ENCODE data around the gene TPD52L1.

Gene TPD52L1

GRCh38 chr6:125215252-125215819 is 61.8 kb downstream of the TPD52L1 start:
- DNase-seq, result no peak

DNA sequence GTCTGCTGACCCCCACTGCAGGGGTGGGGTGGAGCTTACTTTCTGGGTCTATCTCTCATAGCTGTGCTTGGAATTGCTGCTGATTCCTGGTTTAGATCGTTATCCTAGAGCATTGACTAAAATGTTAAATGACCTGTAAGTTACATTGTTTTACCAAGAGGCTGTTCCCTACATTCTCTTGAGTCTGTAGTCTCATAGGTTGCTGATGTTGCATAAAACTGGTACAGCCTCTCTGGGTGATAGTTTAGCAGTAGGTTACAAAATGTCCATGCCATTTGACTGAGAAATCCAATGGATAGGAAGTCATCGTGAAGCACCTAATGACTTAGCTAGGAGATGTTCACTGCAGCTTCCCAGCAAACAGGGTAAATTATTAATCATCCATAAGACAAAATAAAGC is 62.4 kb downstream of the TPD52L1 start:
- no peak for DNase-seq

DNA sequence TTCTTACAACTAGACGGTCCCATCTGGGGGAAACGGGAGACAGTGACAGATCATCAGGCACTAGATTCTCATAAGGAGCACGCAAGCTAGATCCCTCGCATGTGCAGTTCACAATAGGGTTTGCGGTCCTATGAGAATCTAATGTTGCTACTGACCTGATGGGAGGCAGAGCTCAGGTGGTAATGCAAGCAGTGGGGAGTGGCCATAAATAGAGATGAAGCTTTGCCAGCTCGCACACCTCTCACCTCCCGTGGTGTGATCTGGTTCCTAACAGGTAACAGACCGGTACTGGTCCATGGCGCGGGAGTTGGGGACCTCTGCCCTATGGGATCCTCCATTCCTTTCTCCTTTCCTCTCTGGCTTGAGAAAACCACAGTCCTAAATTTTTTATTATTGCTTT is 63.8 kb downstream of the TPD52L1 start:
- DNase-seq, result no peak

DNA sequence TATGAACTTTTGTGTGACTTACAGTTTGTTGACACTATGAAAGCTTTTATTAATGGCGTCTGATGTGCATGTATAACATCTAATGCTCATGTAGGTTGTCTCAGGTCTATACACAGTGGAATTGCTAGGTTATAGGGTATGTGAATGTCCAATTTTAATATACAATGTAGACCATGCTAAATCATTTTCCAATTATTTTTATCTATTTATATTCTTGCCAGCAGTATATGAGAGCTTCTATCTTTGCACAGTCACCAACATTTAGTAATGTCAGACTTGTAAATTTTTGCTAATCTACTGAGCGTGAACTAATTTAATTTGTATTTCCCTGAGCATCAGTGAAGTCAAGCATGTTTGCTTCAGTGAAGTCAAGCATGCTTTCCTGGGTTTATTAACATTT is 64.4 kb downstream of the TPD52L1 start:
- DNase-seq, result no peak

DNA sequence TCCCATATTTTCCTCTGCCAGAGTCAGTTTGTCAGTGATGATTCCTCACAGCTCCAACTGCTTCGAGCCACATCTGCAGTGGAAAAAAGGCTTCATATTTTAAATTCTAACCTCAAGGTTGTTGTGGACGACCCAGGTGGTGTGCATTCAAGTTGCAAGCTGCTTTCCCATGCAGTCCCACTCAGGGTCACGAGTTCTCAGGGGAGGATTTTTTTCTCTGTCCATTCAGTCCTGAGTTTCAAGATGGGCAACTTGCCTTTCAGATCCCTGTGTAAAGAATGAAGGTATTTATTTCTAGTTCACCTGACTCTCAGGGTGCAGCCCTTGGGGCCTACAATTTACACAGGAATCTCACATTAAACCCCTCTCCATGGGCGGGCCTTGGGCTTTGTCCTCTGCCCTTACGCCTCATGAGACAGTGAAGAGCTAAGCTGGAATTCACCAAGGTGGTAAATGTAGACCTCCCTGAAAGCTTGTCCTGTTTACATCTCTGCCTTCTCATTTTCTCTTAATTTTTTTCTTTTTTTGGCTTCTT is 65.9 kb downstream of the TPD52L1 start:
- DNase-seq, result no peak

DNA sequence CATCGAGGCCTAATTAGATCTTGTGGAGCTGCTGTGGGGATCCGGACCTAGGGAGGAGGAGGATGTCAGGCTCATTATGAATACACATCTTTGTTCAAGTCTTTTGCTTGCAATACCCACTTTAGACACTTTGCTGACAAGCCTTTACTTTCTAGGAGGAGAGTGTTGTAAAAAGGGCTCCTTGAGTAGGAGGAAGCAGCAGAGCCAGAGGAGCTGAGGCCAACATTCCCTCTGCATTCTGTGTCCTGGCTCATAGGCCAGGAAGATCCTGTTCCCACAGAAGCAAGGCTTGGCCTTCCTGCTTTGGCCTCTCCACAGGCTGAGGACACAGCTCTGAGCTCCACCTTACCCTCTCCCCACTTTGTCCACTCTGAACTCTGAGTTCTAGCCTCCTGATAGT is 67.1 kb downstream of the TPD52L1 start:
- no peak for DNase-seq

GRCh38 chr6:125222531-125223455 is 69.2 kb downstream of the TPD52L1 start:
- DNase-seq, result no peak

GRCh38 chr6:125224231-125224861 is 70.8 kb downstream of the TPD52L1 start:
- no peak for DNase-seq

GRCh38 chr6:125227244-125227643 is 73.7 kb downstream of the TPD52L1 start:
- DNase-seq, result no peak

DNA sequence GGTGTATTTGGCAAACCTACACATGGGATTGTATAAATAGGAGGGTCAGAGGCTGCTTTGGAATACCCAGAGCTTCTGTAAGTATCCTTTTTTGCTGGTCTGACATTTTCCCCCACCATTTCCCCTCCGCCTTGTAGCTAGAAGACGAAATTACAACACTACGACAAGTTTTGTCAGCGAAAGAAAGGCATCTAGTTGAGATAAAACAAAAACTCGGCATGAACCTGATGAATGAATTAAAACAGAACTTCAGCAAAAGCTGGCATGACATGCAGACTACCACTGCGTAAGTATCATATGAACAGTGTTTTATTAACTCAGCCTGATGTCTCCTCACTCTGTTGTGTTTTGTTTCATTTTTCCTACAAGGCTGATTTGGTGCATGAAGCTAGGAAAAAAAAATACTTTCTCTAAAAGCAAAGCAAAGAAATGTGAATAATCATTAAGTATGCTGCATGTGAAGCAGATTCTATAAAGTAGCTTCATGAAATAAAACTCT is 75.5 kb downstream of the TPD52L1 start:
- no peak for DNase-seq

DNA sequence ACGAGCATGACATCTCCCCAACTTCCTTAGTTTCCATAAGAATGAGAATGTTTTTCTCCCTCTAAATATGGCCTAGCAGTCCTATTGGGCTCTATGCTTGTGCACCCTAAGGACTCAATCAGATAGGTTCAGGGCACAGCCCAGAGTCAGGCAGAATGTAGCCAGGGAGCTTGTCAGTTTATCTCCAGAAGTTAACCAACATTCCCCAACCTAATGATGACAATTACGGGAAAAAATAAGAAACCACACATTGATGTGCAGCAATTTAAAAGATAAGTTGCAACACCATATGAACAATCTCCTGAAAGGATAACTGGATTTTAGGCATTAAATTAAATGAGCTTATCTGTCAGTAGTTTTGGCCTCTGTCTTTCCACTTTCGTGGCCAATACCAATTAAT is 77.1 kb downstream of the TPD52L1 start:
- no peak for DNase-seq

- no peak for DNase-seq
Measured at GRCh38 chr6:125231133-125231532, 77.6 kb downstream of the TPD52L1 start.

GRCh38 chr6:125231574-125232343 is 78.2 kb downstream of the TPD52L1 start:
- DNase-seq, result no peak

- no peak for DNase-seq
Measured at GRCh38 chr6:125232466-125232865, 78.9 kb downstream of the TPD52L1 start.

DNA sequence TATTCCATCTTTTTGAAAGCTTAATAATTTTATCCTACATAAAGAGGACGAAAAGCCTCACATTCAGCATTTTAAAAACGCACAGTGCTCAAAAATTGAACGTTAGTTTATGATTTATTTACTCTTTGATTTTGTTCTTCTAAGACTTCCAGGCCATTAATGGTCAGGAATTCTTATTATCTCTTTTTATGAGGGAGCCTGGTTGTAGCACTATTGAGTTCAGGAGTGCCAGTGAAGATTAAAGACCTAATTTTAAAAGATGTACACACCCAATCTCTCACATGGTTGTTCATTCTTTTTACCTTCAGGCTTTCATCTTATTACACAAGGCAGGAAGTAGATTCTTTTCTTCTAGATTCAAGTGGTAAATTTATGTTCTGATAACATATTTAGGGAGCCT is 79.6 kb downstream of the TPD52L1 start:
- DNase-seq, result no peak

DNA sequence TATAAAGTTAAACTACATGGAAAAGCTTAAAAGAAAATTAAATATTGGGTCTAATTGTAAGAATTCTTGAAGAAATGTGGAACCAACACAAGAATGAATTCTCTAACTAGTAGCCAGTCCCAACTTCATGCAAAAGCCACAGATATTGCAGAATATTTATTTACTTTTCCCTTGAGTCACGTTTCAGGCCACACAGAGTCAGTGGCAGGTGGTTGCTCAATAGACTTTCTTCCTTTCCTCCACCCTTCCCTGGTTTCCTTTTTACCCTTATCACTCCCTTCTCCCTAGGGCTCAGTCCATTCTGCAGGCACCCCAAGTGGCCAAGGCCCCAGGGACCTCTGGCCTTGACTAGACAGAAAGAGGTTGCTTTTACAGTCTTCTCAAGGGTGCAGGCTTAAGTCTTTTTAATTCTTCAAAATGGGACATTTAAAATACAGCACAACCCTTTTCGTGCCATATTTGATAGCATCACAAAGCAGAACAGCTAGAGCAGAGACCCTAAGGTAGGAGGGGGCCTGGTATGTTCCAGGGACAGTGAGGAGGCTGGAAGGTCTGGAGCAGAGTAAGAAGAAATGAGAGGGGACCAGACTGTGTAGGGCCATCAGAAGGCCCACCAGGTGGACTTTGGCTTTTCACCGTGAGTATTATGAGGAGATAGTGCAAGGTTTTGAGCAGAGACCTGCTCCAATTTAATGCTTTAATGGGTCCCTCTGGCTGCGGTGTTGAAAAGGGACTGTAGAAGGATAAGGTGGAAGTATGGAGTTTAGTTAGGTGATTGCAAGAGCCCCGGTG is 83.2 kb downstream of the TPD52L1 start:
- DNase-seq, result no peak

GRCh38 chr6:125237764-125238163 is 84.2 kb downstream of the TPD52L1 start:
- DNase-seq, result no peak

GRCh38 chr6:125245109-125245508 is 91.5 kb downstream of the TPD52L1 start:
- DNase-seq, result no peak

DNA sequence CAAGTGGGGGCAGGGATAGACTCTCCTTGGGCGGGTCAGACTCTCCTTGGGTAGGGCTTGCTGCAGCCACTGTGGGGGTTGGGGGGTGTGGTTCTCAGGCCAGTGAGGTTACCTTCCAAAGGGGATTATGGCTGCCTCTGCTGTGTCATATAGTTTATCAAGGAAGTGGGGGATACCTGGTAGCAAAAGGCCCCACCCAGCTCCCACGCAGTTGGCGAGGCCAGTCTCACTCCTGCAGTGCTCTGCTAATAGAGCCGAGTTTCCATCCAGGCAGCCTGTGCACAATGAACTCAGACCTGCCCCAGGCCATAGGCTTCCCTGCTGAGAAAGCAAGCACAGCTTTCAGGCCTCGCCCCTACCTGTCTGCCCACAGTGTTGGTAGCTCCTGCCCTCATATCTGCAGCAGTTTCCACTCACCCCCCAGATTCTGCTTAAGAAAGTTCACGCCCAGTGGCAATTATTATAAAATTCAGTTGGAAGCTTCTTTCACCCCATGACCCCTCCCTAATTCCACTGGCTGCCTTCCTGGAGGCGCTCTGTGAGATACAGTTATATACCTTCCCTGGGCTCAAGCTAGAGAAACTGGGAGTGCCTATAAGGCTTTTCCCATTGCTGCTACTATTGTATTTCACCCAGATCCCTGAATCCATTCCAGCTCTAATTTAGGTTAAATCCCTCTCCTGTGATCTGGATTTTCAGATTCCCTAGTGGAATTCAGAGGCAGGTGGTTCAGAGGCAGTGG is 92.1 kb downstream of the TPD52L1 start:
- no peak for DNase-seq

- no peak for DNase-seq
Measured at GRCh38 chr6:125246566-125246965, 93.0 kb downstream of the TPD52L1 start.

DNA sequence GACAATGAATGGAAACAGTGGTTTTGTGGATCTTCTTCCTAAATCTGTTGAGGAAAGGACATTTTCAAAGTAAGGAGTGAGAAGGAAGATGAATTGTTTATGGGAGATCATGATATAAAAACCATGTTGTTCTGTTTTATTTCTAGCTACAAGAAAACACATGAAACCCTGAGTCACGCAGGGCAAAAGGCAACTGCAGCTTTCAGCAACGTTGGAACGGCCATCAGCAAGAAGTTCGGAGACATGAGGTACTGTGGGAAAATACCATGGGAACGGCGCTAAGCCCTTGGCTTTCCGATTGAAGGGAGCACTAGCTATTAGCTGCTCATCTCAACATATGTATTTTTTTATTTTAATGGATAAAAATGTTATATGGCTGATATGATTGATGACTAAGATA is 94.6 kb downstream of the TPD52L1 start:
- no peak for DNase-seq

All from NCI-H1436 (cell line).